Placental pericyte (primary cell): ENCODE results near the gene ESM1. TPM values are rescaled to one million over a fixed set of nuclear protein-coding genes. Genes with fewer than 3 reads are reported as not detected.

Experiments
- total RNA-seq: library from RNA; depleted of rRNA; stranded (reverse); fragments of >200 nt; gene quantifications from 2 replicates; pipeline ENCODE4 v1.2.3, GENCODE V29; 2012

The ESM1 gene
- 0.22 and 11.6 TPM in 2 replicates for total RNA-seq

DNA sequence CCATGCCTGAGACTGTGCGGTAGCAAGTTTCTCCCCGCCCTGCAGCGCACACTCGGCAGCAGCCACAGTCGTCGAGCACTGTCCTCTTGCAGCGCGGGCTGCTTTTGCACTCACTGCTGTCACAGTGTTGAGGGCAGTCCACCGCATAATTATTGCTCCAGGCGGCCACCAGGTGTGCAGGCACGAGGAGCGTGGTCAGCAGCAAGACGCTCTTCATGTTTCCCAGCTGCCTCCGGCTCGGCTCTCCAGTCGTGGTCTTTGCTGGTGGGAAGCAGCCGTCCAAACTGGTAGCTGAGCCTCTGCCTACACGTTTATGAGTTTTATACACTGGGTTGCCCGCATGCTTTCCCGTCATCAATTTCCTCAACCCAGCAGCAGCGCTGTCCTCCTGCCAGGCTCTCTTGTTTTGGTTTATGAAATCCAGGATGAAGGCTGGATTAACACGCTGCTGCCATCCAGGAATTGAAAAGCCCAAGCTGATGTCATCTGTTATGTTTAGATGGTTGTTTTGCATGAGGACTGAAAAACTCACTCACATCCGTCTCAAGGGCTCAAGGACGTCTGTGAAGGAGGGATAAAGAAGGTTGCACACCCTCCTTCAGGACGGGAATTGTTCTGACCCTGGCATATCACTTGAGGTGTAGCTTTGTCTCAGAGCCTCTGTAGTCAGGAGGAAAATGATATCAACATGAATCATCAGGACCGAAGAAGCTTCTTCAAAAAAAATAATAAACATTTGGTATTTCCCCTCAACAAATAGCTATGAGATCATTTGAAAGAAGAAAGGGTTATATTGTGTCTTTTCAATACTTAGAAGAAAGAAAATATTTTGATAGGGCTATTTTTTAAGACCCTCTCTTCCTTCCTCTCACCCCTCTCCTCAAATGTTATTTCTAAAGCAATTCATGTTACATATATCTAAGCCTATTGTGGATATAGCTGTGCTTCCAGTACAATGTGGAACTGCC lies at the start of gene ESM1:
Gene ESM1, minus strand, starts transcription at position 293 of the 968 bp plus-strand sequence. Its CDS starts 76 bp downstream, at position 217.

Other genes starting within 250 kb of the ESM1 start
- not detected in 2 replicates for gene GZMK, start 38.7 kb upstream of the ESM1 start, total RNA-seq
- not detected in 2 replicates for gene GZMA, start 117.1 kb upstream of the ESM1 start, total RNA-seq
- gene GPX8, start 174.6 kb upstream of the ESM1 start, total RNA-seq, result 102 and 145 TPM in 2 replicates
- gene CDC20B, start 187.6 kb upstream of the ESM1 start, total RNA-seq, result not detected in 2 replicates
- gene MCIDAS, start 241.7 kb upstream of the ESM1 start, total RNA-seq, result not detected in 2 replicates
- gene CCNO, start 248.0 kb upstream of the ESM1 start, total RNA-seq, result 0.14 TPM in 1 of 2 replicates, not detected in the other